K562 (cell line): ENCODE data around the gene SLC26A2. TPM values are rescaled to one million over a fixed set of nuclear protein-coding genes. Genes with fewer than 3 reads are reported as not detected.

Experiments used
- ADNP ChIP-seq: fragments of 200-800 bp; sonication (Bioruptor generic); IDR thresholded peaks from 2 replicates; pipeline ENCODE4 v1.6.1; 2016; ENCODE audit warnings: missing genetic modification characterization, missing compliant biosample characterization
- AFF1 ChIP-seq, 2 experiments: fragments of 450-650 bp; IDR thresholded peaks; 2 replicates each; pipeline ENCODE4 v1.6.1; 2018; ENCODE audit warnings: mild to moderate bottlenecking in 2 of 2, low read depth in 1 of 2; ENCODE audit not compliant: partially characterized antibody in 2 of 2
- DIDO1 ChIP-seq: fragments of 450-650 bp; IDR thresholded peaks from 2 replicates; pipeline ENCODE4 v1.6.1; 2016; ENCODE audit warnings: low read depth, missing biosample characterization, missing genetic modification characterization
- FUS ChIP-seq: fragments of 200-400 bp; formaldehyde crosslinking; optimal IDR thresholded peaks from 2 replicates; pipeline ENCODE3; 2017; ENCODE audit warnings: low read depth, low read length
- GABPB1 ChIP-seq: sonication (generic); formaldehyde crosslinking; IDR thresholded peaks from 2 replicates; pipeline ENCODE4 v1.8.0; 2022; ENCODE audit warnings: mild to moderate bottlenecking, missing genetic modification reagents
- HSF4 ChIP-seq: fragments of 250-450 bp; sonication (Bioruptor Pico); IDR thresholded peaks from 2 replicates; pipeline ENCODE4 v2.1.2; 2022; ENCODE audit warnings: mild to moderate bottlenecking, moderate library complexity, borderline replicate concordance
- NFRKB ChIP-seq: fragments of 450-650 bp; IDR thresholded peaks from 2 replicates; pipeline ENCODE4 v1.6.1; 2016; ENCODE audit warnings: low read depth
- NR2C1 ChIP-seq, 2 experiments: fragments of 450-650 bp; IDR thresholded peaks; 2 replicates each; pipeline ENCODE4 v1.6.1; 2017; ENCODE audit warnings: mild to moderate bottlenecking in 2 of 2, antibody characterized with exemption in 1 of 2, inconsistent platforms in 1 of 2, missing compliant biosample characterization in 1 of 2, missing genetic modification characterization in 1 of 2
- TBL1XR1 ChIP-seq, 2 experiments: IDR thresholded peaks; 2 replicates each; pipeline ENCODE4 v1.6.1; 2012; ENCODE audit warnings: improper control_type of control experiment in 2 of 2, low read length in 2 of 2, mild to moderate bottlenecking in 1 of 2
- polyA plus RNA-seq, 8 experiments: library from polyadenylated mRNA; depleted of rRNA in 4 of 8; stranded (reverse) in 5 of 8; unstranded in 3 of 8; fragments of >200 nt; fragmentation: Nextera tagmentation in 2 of 8; fragmentation: Illumina TruSeq in 1 of 8; extraction: Ambion mirVana in 2 of 8; extraction: Trizol in 1 of 8; gene quantifications; 2 replicates each; pipeline versions ENCODE4 v1.2.1 to v1.2.3, GENCODE V29; 2011 to 2014; ENCODE audit warnings: inconsistent platforms in 1 of 8, missing spikeins in 1 of 8
- total RNA-seq, 7 experiments: library from RNA; depleted of rRNA in 6 of 7; stranded (reverse); fragments of >200 nt in 6 of 7; fragmentation: Illumina TruSeq in 2 of 7; extraction: Trizol in 2 of 7; gene quantifications; 2 replicates each; pipeline versions ENCODE4 v1.2.1 to v1.2.3, GENCODE V29; 2011 to 2021; ENCODE audit warnings: low replicate concordance in 1 of 7
- TF ChIP-seq, protein P1 (sequence below): fragments of 450-650 bp; IDR thresholded peaks from 2 replicates; pipeline ENCODE4 v1.6.1; 2016; ENCODE audit warnings: mild to moderate bottlenecking, moderate library complexity

Gene SLC26A2
- total and polyA plus RNA-seq, 9 of the 15 experiments (the other 6 are each of a cell fraction or from before 2014, with no cell fraction given) = 1.1 to 6.3 (median 3.6) TPM

DNA sequence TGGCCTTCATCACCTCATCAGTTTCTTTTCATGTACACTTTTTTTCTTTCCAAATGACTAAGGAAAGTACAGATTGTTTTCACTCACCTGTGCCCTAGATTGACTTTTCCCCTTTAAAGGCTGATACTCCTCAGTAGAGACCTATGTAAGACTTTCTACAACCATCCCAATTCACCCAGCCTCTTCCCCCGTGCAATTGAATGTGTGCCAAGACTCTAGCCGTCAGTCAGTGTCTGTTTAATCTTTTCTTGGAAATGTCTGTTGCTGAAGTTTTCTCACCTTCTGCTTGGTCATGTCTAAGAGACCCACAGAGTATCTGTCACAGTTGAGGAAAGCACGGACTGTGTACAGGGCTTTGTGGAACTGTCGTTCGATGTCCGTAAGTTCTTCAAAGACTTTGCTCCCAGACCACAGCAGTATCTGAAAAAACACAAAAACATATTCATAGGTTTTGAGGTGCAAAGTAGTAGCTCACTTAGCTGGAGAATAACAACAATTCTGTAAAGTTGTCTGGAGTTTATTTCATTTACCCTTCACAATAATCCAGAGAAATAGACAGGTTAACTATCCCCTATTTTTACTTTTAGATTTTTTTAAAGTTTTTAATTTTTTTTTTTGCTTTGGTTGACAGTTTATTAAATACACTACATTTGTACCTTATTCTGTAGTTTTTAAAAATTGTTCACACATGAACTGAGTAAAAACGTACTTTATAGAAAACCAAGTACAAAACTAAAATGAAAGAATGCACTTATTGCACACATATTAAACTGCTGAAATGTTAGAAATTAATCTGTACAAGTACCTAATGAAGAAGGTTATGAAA, 29.6 kb upstream of the SLC26A2 start (continued):
- TF ChIP-seq ADNP (tag) (peak; percentile 90), NFRKB (0 out of 2 replicates have a peak, but pooled peaks have one; percentile 38), GABPB1 (no peak), FUS (no peak), AFF1 (IDR thresholded peaks at IDR 0.05; ENCODE audit: low read depth in 1 of 2, partially characterized antibody in 2 of 2) (no peak), DIDO1 (tag) (no peak), TBL1XR1 (IDR thresholded peaks at IDR 0.05; ENCODE audit: low read length in 2 of 2) (peak in 1 of 2 experiments; percentile 48; a peak in 1 of 4 replicates), HSF4 (CRISPR knock-in tag) (no peak), NR2C1 (IDR thresholded peaks at IDR 0.05) (0 out of 2 replicates have a peak, but pooled peaks have one; percentile 1), NR2C1 (tag; IDR thresholded peaks at IDR 0.05) (no peak)
- TF ChIP-seq, protein P1, sequence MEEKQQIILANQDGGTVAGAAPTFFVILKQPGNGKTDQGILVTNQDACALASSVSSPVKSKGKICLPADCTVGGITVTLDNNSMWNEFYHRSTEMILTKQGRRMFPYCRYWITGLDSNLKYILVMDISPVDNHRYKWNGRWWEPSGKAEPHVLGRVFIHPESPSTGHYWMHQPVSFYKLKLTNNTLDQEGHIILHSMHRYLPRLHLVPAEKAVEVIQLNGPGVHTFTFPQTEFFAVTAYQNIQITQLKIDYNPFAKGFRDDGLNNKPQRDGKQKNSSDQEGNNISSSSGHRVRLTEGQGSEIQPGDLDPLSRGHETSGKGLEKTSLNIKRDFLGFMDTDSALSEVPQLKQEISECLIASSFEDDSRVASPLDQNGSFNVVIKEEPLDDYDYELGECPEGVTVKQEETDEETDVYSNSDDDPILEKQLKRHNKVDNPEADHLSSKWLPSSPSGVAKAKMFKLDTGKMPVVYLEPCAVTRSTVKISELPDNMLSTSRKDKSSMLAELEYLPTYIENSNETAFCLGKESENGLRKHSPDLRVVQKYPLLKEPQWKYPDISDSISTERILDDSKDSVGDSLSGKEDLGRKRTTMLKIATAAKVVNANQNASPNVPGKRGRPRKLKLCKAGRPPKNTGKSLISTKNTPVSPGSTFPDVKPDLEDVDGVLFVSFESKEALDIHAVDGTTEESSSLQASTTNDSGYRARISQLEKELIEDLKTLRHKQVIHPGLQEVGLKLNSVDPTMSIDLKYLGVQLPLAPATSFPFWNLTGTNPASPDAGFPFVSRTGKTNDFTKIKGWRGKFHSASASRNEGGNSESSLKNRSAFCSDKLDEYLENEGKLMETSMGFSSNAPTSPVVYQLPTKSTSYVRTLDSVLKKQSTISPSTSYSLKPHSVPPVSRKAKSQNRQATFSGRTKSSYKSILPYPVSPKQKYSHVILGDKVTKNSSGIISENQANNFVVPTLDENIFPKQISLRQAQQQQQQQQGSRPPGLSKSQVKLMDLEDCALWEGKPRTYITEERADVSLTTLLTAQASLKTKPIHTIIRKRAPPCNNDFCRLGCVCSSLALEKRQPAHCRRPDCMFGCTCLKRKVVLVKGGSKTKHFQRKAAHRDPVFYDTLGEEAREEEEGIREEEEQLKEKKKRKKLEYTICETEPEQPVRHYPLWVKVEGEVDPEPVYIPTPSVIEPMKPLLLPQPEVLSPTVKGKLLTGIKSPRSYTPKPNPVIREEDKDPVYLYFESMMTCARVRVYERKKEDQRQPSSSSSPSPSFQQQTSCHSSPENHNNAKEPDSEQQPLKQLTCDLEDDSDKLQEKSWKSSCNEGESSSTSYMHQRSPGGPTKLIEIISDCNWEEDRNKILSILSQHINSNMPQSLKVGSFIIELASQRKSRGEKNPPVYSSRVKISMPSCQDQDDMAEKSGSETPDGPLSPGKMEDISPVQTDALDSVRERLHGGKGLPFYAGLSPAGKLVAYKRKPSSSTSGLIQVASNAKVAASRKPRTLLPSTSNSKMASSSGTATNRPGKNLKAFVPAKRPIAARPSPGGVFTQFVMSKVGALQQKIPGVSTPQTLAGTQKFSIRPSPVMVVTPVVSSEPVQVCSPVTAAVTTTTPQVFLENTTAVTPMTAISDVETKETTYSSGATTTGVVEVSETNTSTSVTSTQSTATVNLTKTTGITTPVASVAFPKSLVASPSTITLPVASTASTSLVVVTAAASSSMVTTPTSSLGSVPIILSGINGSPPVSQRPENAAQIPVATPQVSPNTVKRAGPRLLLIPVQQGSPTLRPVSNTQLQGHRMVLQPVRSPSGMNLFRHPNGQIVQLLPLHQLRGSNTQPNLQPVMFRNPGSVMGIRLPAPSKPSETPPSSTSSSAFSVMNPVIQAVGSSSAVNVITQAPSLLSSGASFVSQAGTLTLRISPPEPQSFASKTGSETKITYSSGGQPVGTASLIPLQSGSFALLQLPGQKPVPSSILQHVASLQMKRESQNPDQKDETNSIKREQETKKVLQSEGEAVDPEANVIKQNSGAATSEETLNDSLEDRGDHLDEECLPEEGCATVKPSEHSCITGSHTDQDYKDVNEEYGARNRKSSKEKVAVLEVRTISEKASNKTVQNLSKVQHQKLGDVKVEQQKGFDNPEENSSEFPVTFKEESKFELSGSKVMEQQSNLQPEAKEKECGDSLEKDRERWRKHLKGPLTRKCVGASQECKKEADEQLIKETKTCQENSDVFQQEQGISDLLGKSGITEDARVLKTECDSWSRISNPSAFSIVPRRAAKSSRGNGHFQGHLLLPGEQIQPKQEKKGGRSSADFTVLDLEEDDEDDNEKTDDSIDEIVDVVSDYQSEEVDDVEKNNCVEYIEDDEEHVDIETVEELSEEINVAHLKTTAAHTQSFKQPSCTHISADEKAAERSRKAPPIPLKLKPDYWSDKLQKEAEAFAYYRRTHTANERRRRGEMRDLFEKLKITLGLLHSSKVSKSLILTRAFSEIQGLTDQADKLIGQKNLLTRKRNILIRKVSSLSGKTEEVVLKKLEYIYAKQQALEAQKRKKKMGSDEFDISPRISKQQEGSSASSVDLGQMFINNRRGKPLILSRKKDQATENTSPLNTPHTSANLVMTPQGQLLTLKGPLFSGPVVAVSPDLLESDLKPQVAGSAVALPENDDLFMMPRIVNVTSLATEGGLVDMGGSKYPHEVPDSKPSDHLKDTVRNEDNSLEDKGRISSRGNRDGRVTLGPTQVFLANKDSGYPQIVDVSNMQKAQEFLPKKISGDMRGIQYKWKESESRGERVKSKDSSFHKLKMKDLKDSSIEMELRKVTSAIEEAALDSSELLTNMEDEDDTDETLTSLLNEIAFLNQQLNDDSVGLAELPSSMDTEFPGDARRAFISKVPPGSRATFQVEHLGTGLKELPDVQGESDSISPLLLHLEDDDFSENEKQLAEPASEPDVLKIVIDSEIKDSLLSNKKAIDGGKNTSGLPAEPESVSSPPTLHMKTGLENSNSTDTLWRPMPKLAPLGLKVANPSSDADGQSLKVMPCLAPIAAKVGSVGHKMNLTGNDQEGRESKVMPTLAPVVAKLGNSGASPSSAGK = no peak
